Measurements from ENCODE around the gene ZNF462.
A peak's percentile ranks its signal among the peaks of the same experiment; 100 is the strongest.

The ZNF462 gene

GRCh38 chr9:107016383-107016782, 153.4 kb downstream of the ZNF462 start:
- DNase-seq = peak; percentile 75

DNA sequence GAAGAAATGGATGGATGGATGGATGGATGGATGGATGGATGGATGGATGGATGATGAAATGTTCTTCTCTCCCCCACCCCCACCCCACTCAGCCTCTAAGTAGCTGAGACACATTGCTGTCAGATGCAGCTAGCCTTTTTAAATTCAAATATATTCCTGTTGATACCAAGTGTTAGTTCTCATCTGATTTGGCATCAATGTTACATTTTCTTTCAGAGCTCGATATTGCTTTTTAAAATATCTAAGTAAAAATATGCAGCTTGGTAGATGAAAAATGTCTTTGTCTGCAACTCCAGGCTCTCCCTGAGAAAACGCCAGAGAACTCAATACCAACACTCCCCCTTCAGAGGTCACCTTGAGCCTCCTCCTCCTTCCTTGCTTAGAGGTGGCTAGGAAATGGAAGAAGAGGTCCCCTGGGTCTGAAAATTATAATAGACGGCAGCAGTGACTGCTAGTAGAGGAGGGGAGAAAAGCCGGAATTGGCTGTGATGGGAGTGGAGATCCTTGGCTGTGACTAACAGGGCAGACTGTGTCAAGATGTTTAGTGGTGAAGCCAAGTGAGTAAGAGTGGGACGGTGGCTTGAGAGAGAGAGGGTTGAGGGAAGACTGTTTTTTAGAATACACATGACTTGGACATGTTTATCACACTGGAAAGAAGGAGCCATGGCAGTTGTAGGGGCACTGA, 156.0 kb downstream of the ZNF462 start:
- DNase-seq = no peak

GRCh38 chr9:107020040-107020530, 157.1 kb downstream of the ZNF462 start:
- peak; percentile 65 for DNase-seq

- no peak for DNase-seq
Observed at GRCh38 chr9:107024193-107024592, 161.2 kb downstream of the ZNF462 start.

GRCh38 chr9:107025260-107026035, 162.5 kb downstream of the ZNF462 start:
- no peak for DNase-seq

- no peak for DNase-seq
Observed at GRCh38 chr9:107029146-107029545, 166.2 kb downstream of the ZNF462 start.

DNA sequence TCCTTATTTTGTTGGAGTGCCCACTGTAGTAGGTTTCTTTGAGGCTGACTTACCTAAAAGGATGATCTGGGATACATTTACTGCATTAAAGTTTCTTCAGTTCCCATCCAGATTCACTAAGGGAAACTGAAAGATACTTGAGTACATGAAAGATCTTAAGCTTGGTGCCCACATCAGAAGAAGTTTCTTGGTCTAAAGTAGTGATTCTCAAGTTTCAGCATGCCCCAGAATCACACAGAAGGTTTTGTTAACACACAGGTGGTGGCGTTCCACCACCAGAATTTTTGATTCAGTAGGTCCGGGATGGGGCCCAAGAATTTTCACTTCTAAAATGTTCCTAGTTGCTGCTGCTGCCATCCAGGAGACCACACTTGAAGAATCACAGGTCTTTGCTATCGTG, 171.0 kb downstream of the ZNF462 start:
- DNase-seq = no peak

DNA sequence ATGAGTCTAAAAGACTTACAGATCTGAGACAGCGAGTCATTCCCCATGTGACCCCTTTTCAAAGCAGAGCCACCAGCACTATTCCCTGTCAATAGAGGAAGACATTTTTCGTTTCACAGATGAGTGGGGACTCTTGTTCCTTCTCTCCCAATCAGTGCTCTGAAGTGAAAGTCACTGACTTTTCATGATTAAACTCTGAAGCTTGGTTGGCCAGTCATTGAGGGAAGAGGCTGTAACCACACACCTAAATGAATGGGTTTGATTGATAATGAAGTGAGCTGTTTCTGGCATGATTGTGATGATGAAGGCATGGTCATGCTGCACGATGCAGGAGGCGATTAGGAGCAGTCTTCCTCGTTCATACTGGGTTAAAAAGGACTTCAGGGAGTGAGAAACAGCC, 171.9 kb downstream of the ZNF462 start:
- no peak for DNase-seq

- no peak for DNase-seq
Observed at GRCh38 chr9:107036367-107036766, 173.4 kb downstream of the ZNF462 start.

GRCh38 chr9:107039542-107039941, 176.6 kb downstream of the ZNF462 start:
- no peak for DNase-seq

- no peak for DNase-seq
Observed at GRCh38 chr9:107042606-107043005, 179.6 kb downstream of the ZNF462 start.

GRCh38 chr9:107043886-107044285, 180.9 kb downstream of the ZNF462 start:
- no peak for DNase-seq

DNA sequence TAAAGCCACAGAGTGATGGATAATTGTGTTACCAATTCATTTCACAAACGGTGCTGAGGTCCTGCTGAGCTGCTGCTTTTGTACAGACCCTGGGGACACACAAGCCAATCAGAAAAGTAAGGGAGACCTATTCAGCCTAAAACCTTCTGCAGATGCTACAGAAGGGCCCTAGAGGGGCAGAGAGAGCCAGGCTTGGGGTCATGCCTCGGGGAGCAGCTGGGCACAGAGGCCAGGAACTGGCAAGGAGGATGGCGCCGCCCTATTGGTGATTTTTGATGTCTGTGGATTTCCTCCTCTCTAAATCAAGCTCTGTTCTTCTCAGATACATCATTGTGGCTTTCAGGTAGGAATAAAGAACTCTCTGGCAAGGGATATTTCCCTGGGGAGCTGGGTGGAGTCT, 181.9 kb downstream of the ZNF462 start:
- DNase-seq = no peak

DNA sequence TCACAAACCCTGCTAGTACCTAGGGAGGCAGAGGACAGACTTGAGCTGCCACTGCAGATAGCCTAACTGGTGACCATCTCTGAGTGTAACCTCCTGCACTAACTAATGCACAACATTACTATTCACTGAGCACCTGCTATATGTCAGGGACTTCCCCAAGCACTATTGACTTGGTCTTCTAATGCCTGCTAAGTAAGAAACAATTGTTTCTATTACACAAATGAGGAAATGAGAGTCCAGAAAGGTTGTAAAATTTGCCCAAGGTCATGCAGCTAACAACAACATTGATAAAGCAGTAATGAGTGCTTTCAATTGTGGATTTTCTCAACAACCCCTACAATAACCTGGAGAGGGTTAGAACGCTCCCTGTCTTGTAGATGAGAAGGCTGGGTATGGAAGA, 183.7 kb downstream of the ZNF462 start:
- DNase-seq = no peak

DNA sequence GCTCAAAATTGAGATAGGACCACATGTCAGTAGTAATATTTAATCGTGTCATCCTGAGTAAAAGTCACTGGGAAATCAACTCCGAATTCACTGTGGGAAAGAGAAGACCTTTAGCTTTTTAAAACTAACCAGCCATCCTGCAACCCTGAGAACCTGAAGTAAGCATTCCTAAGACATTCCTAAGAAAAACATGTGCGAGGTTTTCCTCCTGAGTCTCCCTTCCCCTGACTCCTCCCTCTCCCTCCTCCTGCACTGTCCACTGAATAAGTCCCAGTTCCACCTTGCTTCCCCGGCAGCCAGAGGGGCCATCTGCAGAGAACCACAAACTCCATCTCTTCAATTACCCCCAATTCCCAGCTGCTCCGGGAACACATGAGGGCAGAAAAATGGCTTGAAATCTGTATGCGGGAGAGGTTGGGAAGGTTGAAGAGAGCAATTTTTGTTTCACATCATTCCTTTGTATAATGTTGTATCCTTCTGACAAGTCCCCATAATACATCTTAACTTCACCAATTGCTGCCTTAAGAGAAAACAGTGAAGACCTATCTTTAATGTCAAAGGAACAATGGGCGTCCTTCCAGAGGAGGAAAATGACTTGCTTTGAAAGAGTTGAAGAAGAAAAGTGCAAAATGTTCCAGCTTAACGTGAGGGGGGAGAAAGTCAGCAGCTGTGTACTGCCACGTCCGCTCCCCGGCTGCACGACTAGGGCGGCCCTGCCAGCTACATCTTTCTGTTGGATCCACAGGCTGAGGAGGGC, 186.3 kb downstream of the ZNF462 start:
- DNase-seq = no peak

GRCh38 chr9:107049803-107050184, 186.8 kb downstream of the ZNF462 start:
- DNase-seq = no peak

DNA sequence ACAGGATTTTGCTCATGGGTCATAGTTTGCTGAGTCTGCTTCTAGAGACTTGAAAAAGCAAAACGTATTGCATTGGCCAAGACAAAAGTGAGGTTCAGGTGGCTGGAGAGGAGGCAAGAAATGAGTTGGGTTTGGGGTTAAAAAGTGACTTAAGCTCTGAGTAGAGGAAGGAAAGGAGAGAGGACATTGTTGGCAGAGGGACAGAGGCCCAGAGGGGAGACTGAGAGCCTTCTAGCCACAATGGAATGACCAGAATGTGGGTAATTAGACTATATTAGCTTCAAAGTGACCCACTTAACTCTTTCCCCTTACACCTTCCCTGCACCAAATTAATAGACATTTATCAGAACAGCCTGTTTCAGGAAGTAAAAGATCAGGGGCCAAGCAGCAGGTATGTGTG, 188.4 kb downstream of the ZNF462 start:
- no peak for DNase-seq

DNA sequence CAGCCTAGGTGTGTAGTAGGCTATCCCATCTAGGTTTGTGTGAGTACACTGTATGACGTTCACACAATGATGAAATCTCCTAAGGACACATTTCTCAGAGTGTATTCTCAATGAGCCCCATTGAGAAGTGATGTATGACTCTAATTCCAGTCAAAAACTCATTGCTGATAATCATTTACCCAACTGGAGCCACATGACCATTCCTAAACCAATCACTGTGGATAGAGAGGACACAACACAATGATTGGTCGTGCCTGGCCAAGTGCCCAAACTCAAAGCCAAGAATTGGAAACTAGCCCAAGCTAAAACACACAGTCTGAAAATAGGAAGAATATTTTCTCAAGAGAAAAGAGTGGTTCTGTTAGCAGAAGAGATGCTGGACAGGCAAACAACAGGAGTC, 191.2 kb downstream of the ZNF462 start:
- DNase-seq = no peak

DNA sequence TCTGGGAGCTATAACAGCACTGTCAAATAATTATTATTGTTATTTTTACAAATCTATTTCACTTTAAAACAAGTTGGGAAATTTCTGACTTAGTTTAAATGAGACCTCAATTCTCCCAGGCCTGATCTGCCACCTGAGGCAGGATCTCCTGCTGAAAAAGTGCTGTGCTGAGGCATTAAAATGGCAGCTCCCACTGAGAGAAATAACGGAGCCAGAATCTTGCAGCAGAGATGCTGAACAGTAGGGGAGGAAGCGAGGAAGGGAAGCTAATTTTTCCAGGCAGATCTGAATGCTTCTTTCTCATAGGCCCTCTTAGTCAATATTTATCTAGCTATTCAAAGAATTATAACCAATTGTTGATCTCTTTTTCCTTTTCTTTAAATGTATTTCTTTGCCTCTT, 196.3 kb downstream of the ZNF462 start:
- no peak for DNase-seq

DNA sequence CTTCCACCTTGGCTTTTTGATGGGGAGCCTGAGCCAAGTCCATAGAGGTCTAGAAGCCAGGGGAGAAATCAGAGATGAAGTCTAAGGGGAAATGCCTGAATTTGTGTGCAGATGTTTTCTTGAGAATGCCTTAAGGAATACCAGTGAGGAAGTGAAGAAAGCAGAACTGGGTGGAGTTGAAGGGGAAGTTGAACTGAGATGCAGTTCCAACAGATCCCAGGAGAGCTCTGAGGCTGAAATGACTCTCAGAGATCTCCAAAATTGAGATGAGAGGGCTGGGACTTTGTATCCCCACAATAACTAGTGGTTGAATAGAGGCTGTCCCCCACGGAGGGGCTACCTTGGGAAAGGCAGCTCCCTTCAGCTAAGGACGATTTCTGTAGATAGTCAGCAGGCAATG, 197.1 kb downstream of the ZNF462 start:
- DNase-seq = no peak

Data from DMS79 treated with DMSO at 0.1 percent for 48 hours (cell line).